Measurements from ENCODE around the gene MAGT1.
"Not testable (repeated sequence)": the region's sequence is repeated elsewhere in the genome, so short reads cannot be mapped to it uniquely, and the experiment has no call there.

MAGT1 gene

DNA sequence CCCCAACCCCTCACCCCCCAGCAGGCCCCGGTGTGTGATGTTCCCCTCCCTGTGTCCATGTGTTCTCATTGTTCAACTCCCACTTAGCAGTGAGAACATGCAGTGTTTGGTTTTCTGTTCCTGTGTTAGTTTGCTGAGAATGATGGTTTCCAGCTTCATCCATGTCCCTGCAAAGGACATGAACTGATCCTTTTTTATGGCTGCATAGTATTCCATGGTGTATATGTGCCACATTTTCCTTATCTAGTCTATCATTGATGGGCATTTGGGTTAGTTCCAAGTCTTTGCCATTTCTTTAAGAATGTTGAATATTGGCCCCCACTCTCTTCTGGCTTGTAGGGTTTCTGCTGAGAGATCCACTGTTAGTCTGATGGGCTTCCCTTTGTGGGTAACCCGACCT is 73.2 kb downstream of the MAGT1 start:
- not testable (repeated sequence) for DNase-seq

DNA sequence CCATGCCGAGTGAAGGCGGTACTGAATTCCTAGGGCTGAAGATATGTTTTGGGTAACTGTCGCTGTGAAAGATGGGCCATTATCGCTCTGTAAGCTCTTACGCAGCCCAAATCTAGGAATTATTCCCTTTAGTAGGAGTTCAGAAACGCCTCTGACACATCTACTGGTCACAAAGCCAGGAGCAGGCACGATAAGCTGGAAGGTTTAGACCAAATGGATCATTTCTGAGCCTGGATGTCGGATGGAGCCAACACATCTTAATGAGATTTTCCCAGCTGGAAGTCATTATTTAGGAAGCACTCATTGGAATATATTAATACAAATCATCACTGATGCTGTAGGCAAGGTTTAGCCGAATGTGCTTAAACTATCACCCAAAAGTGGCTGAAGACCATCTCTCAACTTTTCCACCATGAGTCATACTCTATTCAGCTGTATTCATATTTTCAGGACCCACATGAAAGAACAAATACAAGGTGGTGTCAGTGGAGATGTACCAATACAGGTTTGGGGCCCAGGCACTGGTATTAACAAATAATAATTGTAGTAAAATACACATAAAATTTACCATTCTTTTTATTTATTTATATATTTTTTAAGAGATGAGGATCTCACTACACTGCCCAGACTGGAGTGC is 75.0 kb downstream of the MAGT1 start:
- DNase-seq: no peak

- DNase-seq: no peak
Observed at GRCh38 chrX:77814210-77814609, 81.0 kb downstream of the MAGT1 start.

GRCh38 chrX:77802201-77802600 is 93.0 kb downstream of the MAGT1 start:
- DNase-seq: no peak

GRCh38 chrX:77795124-77795523 is 100.1 kb downstream of the MAGT1 start:
- DNase-seq: no peak

- no peak for DNase-seq
Observed at GRCh38 chrX:77793946-77794345, 101.3 kb downstream of the MAGT1 start.

- peak in 1 of 2 experiments; percentile 5 for DNase-seq
Observed at GRCh38 chrX:77788050-77788449, 107.2 kb downstream of the MAGT1 start.

DNA sequence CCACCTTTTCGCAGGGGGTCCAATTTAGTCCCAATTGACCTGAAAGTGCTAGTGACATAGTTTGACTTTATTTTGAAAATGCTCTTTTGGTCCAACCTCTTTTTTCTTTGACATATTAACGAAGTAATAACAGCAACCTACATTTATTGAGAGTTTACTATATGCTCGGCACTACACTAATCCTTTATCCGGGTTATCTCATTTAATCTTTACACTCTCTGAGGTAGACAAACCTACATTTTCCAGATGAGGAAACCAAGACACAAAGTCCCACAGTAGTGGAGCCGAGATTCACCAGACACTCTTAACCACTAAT is 108.9 kb downstream of the MAGT1 start:
- DNase-seq: no peak

- peak; percentile 87 to 92 for DNase-seq
Observed at GRCh38 chrX:77785486-77786364, 109.5 kb downstream of the MAGT1 start, which contains the start of gene ATRX. Gene ATRX, minus strand, starts transcription at chrX:77786216. Its CDS starts 215 bp downstream, at chrX:77786001.

DNA sequence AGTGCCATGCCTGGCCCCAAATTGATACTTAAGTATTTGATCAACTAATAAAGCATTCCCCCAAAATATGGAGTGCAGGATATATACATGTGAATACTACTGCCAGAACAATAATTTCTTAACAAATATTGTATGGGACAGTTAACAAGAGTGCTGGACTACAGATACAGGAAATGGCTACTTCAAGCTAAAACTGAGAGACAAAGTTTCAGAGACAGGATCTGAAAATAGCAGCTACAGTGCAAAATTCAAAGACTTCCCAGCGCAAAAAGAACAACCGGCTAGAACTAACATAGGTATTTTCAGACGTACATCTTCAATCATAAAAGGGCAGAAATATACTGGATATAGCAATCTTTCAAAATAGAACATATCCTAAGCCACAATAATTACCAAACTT is 115.5 kb downstream of the MAGT1 start:
- DNase-seq: no peak

DNA sequence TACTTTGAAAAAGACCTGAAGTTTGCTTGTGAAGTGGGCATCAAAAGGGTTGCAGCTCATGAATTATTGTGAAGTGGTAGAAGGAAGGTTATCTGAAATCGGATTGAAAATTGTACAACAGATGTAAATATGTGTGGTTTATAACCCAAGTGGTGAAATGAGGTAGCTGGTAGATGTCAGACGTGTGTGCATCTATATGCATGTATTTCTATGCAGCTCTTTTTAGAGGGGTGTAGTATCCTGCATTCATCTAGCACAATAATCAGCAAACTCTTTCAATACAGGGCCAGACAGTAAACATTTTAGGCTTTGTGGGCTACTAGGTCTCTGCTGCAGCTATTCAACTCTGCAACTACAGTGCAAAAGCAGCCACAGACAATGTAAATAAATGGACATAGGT is 118.6 kb downstream of the MAGT1 start:
- DNase-seq: no peak
